SU-DHL-6 (cell line): ENCODE data around the gene NANOG.

Experiments used
- CTCF ChIP-seq: fragments of 200-600 bp; sonication (generic); IDR thresholded peaks from one replicate; pipeline ENCODE4 v1.5.1; 2017; ENCODE audit warnings: antibody characterized with exemption, mild to moderate bottlenecking, low read length, moderate library complexity; ENCODE audit not compliant: insufficient read depth, poor library complexity, severe bottlenecking
- EZH2phosphoT487 ChIP-seq: fragments of 200-600 bp; sonication (generic), shearing (Covaris generic); conservative IDR thresholded peaks from 2 replicates; pipeline ENCODE4 v1.6.1; 2018; ENCODE audit warnings: mild to moderate bottlenecking, antibody characterized with exemption, low read length, moderate library complexity, mixed read lengths

- TF ChIP-seq CTCF = no peak
- TF ChIP-seq EZH2phosphoT487 = no peak
These were observed 39.8 kb upstream of the NANOG start for GRCh38 chr12:7749442-7749841.
